HG03342 (cell line): ENCODE results near the gene LIN28A.

Experiments used
- ATAC-seq: cut with Tn5 transposase; IDR thresholded peaks from one replicate; pipeline ENCODE4 v1.9.1; 2021; ENCODE audit warnings: mild to moderate bottlenecking, moderate library complexity; ENCODE audit not compliant: unreplicated experiment

LIN28A gene

DNA sequence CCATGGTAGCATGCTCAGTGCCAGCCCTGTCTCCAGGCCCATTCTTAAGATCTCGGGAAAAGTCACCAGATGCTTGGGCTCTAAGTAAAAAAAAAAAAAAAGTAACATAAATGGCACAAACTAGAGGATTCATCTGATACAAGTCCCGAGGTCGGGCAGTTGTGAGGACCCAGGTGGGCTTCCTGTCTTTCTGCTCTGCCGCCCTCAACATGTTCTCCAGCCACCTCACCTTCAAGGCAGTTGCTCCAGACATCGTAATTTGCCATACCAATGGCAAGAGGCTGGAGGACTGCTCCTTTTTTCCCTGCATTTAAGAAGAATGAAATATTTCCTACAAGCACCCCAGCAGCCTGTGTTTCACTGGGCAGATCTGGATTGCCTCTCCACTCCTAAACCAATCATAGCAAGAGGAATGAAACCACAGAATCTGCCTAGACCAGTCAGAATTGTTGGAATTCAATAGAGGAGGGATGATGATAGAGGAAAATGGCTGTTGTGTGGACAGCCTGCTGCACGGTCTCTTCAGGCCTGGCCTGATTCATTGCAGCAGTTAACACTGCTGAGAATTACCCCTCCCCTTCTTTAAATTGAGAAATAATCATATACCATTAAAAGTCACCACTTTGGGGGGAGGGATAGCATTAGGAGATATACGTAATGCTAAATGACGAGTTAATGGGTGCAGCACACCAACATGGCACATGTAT is 67.0 kb downstream of the LIN28A start:
- no peak for ATAC-seq

DNA sequence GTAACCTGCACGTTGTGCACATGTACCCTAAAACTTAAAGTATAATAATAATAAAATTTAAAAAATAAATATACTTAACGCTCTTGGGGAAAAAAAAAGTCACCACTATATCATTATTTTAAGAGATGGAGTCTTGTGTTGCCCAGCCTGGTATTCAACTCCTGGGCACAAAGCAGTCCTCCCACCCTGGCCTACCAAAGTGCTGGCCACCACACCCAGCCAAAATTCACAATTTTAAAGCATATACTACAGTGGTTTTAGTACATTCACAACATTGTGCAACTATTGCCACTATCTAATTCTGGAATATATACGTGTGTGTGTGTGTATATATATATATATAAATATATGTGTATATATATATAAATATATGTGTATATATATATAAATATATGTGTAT is 67.5 kb downstream of the LIN28A start:
- ATAC-seq, result no peak

DNA sequence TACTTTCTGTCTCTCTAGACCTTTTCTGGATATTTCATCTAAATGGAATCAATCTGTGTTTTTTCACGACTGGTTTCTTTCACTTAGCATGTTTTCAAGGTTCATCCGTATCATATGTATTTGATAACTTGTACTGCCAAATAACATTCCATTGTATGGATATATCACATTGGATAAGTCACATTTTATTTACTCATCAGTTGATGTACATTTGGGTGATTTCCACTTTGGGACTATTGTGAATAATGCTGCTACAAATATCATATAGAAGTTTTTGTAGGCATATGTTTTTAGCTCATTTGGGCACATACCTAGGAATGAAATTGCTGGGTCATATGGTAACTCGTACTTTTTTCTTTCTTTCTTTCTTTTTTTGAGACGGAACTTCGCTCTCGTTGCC is 68.4 kb downstream of the LIN28A start:
- no peak for ATAC-seq
